Glutamatergic neuron (in vitro differentiated cells): ENCODE results near the gene HNRNPM. TPM values are rescaled to one million over a fixed set of nuclear protein-coding genes. Genes with fewer than 3 reads are reported as not detected.

Experiments used
- DNase-seq: peaks from one replicate; pipeline ENCODE4 v3.0.0; 2022
- H3K27ac Mint-ChIP-seq: one replicate; pipeline ENCODE4 v1.8.0; 2020; ENCODE audit warnings: mild to moderate bottlenecking, mixed read lengths, inconsistent platforms; ENCODE audit not compliant: unreplicated experiment
- H3K27me3 Mint-ChIP-seq: one replicate; pipeline ENCODE4 v1.8.0; 2020; ENCODE audit warnings: mild to moderate bottlenecking, moderate library complexity, mixed read lengths, inconsistent platforms; ENCODE audit not compliant: unreplicated experiment
- H3K36me3 Mint-ChIP-seq: one replicate; pipeline ENCODE4 v1.8.0; 2020; ENCODE audit warnings: mild to moderate bottlenecking, mixed read lengths, inconsistent platforms; ENCODE audit not compliant: unreplicated experiment
- H3K4me1 Mint-ChIP-seq: one replicate; pipeline ENCODE4 v1.8.0; 2020; ENCODE audit warnings: mild to moderate bottlenecking, low read depth, mixed read lengths, inconsistent platforms; ENCODE audit not compliant: unreplicated experiment
- H3K4me3 Mint-ChIP-seq: one replicate; pipeline ENCODE4 v1.8.0; 2020; ENCODE audit warnings: mild to moderate bottlenecking, mixed read lengths, inconsistent platforms; ENCODE audit not compliant: unreplicated experiment
- H3K9me3 Mint-ChIP-seq: one replicate; pipeline ENCODE4 v1.8.0; 2020; ENCODE audit warnings: mild to moderate bottlenecking, moderate library complexity, mixed read lengths, inconsistent platforms; ENCODE audit not compliant: unreplicated experiment
- CTCF ChIP-seq: fragments of 200-600 bp; sonication (generic); IDR thresholded peaks from one replicate; pipeline ENCODE4 v1.5.0; 2021; ENCODE audit not compliant: partially characterized antibody, unreplicated experiment
- total RNA-seq: library from RNA; stranded (reverse); fragmentation: NEBNext Ultra II Directional; extraction: Animal tissue kit (Norgen Biotek cat#: 25700); gene quantifications from one replicate; pipeline ENCODE4 v1.2.1, GENCODE V29; 2021; ENCODE audit not compliant: unreplicated experiment

HNRNPM gene
- total RNA-seq, 1 donor from 2014 or later: 184 TPM

- Mint-ChIP-seq H3K27ac (peak overlapping the region; percentile 17), H3K4me3 (no peak overlapping the region)
- no peak for DNase-seq
Measured at GRCh38 chr19:8528500-8528899, 83.7 kb downstream of the HNRNPM start.

GRCh38 chr19:8529369-8530006, 84.7 kb downstream of the HNRNPM start:
- H3K4me1 Mint-ChIP-seq: no peaks in the 10 kb centered on the region
- peaks cover 13% of the 10 kb centered on the region for H3K36me3 Mint-ChIP-seq
- TF ChIP-seq CTCF: no peak
- peaks cover 22% of the 10 kb centered on the region for H3K27me3 Mint-ChIP-seq
- H3K4me3 Mint-ChIP-seq: peak overlapping the region; percentile 25
- H3K9me3 Mint-ChIP-seq: peaks cover 8% of the 10 kb centered on the region
- H3K27ac Mint-ChIP-seq: no peak overlapping the region
- DNase-seq: no peak

More at GRCh38 chr19:8528500-8528899, 83.7 kb downstream of the HNRNPM start:
- H3K36me3 Mint-ChIP-seq: peaks cover 13% of the 10 kb centered on the region
- no peaks in the 10 kb centered on the region for H3K4me1 Mint-ChIP-seq
- no peak for TF ChIP-seq CTCF
- peaks cover 8% of the 10 kb centered on the region for H3K9me3 Mint-ChIP-seq
- H3K27me3 Mint-ChIP-seq: peaks cover 22% of the 10 kb centered on the region

- H3K4me3 Mint-ChIP-seq: no peak overlapping the region
- peaks cover 22% of the 10 kb centered on the region for H3K27me3 Mint-ChIP-seq
Measured at GRCh38 chr19:8530061-8530679, 85.4 kb downstream of the HNRNPM start.

GRCh38 chr19:8531470-8531869, 86.7 kb downstream of the HNRNPM start:
- TF ChIP-seq CTCF: no peak
- no peak overlapping the region for H3K27ac Mint-ChIP-seq
- peaks cover 8% of the 10 kb centered on the region for H3K9me3 Mint-ChIP-seq
- H3K27me3 Mint-ChIP-seq: peaks cover 22% of the 10 kb centered on the region
- DNase-seq: no peak
- H3K36me3 Mint-ChIP-seq: peaks cover 13% of the 10 kb centered on the region
- H3K4me3 Mint-ChIP-seq: no peak overlapping the region
- H3K4me1 Mint-ChIP-seq: no peaks in the 10 kb centered on the region

More at GRCh38 chr19:8530061-8530679, 85.4 kb downstream of the HNRNPM start:
- Mint-ChIP-seq H3K9me3 (peaks cover 8% of the 10 kb centered on the region), H3K36me3 (peaks cover 13% of the 10 kb centered on the region), H3K27ac (no peak overlapping the region), H3K4me1 (no peaks in the 10 kb centered on the region)
- no peak for DNase-seq
- TF ChIP-seq CTCF: no peak

GRCh38 chr19:8532225-8532624, 87.5 kb downstream of the HNRNPM start:
- no peak for DNase-seq
- peaks cover 5% of the 10 kb centered on the region for H3K9me3 Mint-ChIP-seq
- no peak overlapping the region for H3K4me3 Mint-ChIP-seq
- peaks cover 13% of the 10 kb centered on the region for H3K36me3 Mint-ChIP-seq
- no peaks in the 10 kb centered on the region for H3K4me1 Mint-ChIP-seq
- H3K27me3 Mint-ChIP-seq: peaks cover 16% of the 10 kb centered on the region
- TF ChIP-seq CTCF: no peak
- H3K27ac Mint-ChIP-seq: no peak overlapping the region
